GM12874 (cell line): ENCODE data around the gene MORN1.

Source experiments
- TF ChIP-seq, protein P1 (sequence below): IDR thresholded peaks from 2 replicates; pipeline ENCODE4 v1.5.1; 2011; ENCODE audit warnings: low read depth, mild to moderate bottlenecking, control low read depth, low read length, moderate library complexity; ENCODE audit not compliant: insufficient read depth

The MORN1 gene

DNA sequence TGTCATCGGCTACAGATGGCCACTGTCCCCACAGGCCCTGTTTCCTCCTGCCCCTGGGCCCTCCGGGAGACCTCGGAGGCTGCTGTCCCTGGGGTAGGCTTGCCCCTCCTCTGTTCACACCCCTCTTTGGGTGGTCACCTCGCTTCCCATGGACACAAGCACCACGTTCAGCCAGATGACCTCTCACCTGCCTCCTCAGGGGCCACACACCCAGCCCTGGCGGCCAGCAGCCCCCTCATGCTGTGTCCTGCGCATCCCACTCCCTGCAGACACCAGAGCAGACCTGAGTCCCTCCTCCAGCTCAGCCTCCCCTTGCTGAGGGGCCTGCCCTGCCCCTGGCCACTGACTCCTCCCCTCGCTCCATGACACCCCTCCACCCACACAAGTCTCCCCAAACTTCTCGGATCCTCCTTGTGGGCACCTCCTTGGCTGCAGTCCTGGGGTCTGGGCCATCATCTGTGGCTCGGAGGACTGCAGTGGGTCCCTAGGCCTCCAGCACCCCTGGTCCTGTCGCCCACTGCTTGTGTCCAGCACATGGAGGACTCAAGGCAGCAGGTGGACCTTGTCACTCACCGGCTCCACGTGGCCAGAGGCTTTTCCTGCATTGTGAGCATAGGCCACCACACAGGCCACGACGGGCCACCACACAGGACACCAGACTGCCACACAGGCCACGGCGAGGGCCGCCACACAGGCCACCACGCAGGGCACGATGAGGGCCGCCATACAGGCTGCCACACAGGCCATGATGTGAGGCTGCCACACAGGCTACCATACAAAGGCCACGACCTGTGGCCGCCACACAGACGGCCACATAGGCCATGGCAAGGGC, 51.1 kb downstream of the MORN1 start:
- TF ChIP-seq, protein P1, sequence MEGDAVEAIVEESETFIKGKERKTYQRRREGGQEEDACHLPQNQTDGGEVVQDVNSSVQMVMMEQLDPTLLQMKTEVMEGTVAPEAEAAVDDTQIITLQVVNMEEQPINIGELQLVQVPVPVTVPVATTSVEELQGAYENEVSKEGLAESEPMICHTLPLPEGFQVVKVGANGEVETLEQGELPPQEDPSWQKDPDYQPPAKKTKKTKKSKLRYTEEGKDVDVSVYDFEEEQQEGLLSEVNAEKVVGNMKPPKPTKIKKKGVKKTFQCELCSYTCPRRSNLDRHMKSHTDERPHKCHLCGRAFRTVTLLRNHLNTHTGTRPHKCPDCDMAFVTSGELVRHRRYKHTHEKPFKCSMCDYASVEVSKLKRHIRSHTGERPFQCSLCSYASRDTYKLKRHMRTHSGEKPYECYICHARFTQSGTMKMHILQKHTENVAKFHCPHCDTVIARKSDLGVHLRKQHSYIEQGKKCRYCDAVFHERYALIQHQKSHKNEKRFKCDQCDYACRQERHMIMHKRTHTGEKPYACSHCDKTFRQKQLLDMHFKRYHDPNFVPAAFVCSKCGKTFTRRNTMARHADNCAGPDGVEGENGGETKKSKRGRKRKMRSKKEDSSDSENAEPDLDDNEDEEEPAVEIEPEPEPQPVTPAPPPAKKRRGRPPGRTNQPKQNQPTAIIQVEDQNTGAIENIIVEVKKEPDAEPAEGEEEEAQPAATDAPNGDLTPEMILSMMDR, result no peak

DNA sequence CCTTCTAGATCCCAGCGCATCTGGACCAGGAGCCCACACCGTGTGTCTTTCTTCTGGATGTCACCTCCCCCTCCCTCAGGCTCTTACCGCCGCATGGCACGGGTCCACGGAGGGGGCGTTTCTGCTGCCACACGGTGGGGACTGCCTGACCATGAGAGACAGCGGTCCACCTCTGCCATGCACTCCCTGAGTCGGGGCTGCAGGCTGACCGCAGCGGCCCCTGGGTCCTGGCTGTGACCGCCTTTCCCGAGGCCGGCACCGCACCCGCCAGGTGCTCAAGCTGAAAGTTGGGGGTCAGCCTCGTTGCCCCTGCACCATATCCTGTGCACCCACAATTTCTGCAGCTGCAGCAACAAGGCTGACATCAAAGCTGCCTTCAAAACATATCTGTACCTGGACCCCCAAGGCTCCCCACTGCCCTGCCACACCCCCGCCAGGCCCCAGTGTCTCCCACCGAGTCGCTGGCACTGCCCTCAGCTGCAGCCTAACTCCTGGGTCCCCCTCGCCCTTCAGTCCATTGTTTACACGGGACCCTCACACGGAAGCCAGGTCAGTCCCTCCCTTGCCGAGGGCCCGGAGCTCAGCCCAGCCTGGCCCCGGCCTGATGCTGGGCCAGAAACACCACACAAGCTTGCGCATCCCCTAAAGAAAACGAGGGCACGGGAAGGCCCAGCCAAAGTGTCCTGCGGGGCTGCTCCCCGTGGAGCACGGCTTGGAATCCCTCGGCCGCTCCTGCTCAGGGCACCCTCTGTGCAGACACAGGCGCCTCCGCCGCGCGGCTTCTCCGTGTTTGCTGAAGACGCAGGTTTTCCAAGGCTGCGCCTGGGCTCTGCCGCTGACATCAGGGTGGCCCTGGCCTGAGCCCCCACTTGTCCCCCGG, 51.9 kb downstream of the MORN1 start:
- TF ChIP-seq, protein P1, result no peak

DNA sequence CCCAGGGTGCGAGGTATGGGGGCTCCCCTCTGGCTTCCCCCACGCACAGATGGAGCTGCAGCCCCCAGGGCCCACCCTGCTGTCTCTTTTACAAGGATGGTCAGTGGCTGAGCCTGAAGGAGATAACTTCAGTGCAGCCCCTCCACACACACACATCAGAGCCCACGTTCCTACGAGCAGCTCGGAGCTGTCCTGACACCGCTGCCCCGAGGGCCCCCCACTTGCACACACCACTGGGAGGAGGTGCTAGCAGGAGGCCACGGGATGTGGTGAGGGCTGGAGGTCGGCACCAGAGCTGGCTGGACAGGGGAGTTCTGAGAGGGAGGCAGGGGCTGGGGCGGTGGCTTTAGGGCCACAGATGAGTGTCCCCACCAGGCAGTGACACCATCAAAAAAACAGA, 53.9 kb downstream of the MORN1 start:
- TF ChIP-seq, protein P1, result no peak

DNA sequence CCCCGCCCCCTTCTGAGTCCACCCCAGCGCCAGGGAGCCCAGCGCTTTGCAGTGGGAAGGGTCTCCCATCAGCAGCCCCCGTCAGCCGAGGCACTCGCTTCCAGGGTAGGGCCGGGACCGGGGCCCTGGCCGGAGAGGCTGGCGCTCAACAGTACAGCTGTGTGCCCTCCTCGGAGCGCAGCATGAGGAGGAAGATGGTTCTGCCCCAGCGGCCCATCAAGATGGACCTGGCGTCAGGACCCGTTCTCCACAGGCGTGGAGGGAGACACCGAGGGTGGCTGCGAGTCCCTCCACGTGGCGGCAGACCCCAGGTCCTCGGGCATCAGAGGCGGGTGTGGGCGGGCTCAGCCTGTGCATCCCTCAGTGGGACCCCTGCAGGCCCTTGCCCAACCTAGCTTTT, 54.3 kb downstream of the MORN1 start:
- TF ChIP-seq, protein P1, result no peak

DNA sequence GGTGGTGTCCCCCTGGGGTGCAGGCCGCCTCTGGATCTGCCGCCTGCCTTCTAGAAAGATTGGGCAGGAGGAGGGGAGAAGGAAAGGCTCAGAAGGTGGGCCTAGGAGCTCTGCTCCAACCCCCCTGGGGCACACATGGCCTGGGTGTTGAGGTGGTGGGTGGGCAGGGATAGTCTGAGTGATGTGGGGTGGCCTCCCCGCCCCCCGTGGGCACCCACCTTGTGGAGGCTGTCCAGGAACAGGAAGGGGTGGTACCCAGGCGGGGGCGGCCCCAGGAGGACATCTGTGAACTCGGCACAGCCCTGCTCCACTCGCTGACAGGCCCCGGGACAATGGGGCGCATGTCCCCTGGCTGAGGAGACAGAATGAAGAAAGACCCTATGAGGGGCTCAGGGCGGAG, 54.9 kb downstream of the MORN1 start:
- TF ChIP-seq, protein P1, result no peak

DNA sequence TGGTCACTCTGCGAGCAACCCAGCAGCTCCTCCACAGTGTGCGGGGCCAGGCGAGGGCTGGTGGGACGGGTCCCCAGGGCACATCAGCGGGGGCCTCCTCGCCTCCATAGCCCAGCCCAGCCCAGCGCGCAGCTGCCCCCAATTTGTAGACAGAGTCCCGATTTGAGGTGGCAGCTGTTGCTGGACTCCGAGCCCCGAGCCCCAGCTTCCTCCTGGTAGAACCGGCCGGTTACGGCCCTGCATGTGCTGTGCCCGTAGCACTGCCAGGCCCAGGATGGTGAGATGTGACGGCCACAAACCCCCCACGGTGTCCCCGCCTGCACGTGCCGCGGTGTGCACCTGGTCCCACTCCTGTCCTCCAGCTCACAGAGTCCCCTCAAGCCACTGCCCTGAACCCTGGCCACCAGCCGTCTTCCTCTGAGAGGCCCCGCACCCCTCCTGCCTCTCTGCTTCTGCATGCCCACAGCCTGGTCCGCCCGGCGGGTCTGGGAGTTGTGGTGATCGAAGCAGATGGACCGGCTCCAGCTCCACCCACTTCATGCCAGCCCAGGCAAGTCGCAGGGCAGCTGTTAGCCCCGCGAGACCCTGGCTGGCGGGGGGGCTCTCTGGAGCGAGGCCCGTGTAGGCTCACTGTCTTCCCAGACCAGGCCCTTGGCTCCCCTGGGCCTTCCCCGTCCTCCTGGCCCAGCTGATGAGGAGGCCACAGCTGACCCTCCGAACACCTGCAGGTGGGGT, 55.5 kb downstream of the MORN1 start:
- TF ChIP-seq, protein P1, result no peak
